ENCODE measurements around the gene CATSPERB.
"Not testable (repeated sequence)": the region's sequence is repeated elsewhere in the genome, so short reads cannot be mapped to it uniquely, and the experiment has no call there.

Gene CATSPERB

GRCh38 chr14:91582761-91583160, 149.1 kb downstream of the CATSPERB start:
- DNase-seq (ENCODE audit: low read depth, low spot score), result no peak

DNA sequence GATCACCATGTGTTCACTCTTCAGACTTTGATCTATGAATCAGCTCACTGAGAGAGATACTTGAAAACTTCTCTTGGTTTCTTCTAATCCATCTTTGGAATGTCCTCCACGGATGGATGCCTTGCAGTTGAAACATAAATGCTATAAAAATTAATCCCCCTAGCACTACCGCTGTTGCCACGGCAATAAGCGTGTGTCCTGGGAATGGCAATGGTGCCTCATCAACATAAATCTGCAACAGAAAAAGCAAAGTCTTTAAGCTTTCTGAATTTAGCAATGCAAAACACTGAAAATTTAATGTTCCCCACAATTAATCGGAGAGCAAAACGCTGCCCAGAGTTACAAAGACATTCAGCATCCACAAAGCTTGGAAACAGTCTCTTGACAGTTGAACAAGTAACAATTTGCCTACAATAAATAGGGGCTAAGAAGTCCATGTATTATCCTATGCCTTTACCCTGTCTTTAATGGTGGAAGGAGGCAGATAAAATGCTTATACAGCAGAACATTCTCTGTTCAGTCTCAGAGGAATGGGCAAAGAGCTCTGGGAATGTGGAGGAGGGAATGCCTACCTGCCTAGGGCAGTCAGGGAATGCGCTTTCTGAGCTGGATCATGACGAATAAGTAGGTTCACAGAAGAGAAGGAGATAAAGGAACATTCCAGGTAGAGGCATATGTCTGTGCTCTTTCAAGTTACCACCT, 150.9 kb downstream of the CATSPERB start:
- DNase-seq (ENCODE audit: low read depth, low spot score), result no peak

DNA sequence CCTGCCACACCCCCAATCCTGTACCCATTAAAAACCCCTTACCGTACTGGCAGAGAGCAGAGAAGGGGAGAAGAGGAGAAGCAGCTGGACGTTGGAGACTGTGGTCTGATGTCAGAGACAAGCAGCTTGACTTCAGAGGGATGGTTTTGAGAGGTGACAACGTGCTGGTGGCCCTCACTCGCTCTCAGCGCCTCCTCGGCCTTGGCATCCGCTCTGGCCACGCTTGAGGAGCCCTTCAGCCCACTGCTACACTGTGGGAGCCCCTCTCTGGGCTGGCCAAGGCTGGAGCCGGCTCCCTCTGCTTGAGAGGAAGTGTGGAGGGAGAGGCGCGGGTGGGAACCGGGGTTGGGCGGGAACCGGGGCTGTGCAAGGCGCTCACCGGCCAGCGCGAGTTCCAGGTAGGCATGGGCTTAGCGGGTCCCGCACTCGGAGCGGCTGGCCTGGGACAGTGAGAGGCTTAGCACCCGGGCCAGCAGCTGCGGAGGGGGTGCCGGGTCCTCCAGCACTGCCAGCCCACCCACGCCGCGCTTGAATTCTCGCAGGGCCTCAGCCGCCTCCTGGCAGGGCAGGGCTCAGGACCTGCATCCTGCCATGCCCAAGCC, 154.2 kb downstream of the CATSPERB start:
- no peak for DNase-seq (ENCODE audit: low read depth, low spot score)

- no peak for DNase-seq (ENCODE audit: low read depth, low spot score)
These were observed 156.2 kb downstream of the CATSPERB start for GRCh38 chr14:91575469-91576208.

DNA sequence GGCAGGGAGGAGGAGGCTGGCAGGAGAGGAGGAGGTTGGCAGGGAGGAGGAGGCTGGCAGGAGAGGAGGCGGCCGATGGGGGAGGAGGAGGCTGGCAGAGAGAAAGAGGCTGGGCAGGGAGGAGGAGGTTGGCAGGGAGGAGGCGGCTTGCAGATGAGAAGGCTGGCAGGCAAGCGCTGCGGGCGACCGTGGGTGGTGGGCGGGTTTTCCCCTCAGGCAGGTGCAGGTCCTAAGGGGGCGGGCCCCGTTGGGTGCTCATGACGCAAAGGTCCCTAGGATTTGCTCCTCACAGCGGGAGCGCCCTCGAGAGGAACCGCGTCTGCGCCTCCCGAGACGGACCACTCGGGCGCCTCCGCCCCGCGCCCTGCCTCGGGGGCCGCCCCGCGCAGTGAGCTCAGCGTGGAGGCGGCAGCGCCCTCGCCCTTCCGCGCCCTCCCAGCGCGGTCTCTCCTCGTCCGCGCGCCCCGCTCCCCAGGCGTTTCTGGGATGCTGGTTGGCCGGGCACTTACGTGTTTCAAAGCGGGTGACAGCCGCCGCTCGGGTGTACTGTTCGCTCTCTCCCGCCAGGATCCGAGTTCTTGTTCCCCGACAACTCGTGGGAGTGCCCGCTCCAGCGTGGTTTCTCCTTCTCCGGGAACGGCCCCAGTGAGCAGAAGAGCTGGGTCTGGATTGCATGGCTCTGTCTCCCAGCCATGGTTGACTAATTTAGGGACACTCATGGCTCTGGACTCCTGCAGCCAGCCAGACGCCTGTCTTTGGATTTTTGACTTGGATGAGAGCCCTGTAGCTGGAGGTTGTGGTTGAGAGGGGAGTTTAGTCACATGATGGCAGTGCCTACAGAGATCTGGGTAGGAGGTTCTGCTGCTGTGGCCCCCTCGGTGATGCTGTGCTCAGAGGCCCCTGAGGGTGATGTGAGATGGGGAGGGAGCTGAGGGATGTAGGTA, 157.7 kb downstream of the CATSPERB start:
- DNase-seq (ENCODE audit: low read depth, low spot score), result peak; percentile 52

- DNase-seq (ENCODE audit: low read depth, low spot score), result no peak
These were observed 158.4 kb downstream of the CATSPERB start for GRCh38 chr14:91573528-91573893.

GRCh38 chr14:91570021-91570420, 161.9 kb downstream of the CATSPERB start:
- DNase-seq (ENCODE audit: low read depth, low spot score), result no peak

- DNase-seq (ENCODE audit: low read depth, low spot score), result no peak
These were observed 162.6 kb downstream of the CATSPERB start for GRCh38 chr14:91569301-91569700.

- DNase-seq (ENCODE audit: low read depth, low spot score), result no peak
These were observed 163.3 kb downstream of the CATSPERB start for GRCh38 chr14:91568626-91569025.

DNA sequence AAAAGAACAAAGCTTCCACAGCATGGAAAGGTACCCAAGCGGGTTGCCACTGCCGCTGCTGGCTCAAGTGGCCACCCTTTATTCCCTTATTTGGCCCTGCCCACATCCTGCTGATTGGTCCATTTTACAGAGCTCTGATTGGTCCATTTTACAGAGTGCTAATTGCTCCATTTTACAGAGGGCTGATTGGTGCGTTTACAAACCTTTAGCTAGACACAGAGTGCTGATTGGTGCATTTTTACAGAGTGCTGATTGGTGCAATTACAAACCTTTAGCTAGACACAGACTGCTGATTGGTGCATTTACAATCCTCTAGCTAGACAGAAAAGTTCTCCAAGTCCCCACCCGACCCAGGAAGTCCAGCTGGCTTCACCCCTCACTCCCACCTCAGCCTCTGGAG, 164.1 kb downstream of the CATSPERB start:
- DNase-seq (ENCODE audit: low read depth, low spot score), result not testable (repeated sequence)

DNA sequence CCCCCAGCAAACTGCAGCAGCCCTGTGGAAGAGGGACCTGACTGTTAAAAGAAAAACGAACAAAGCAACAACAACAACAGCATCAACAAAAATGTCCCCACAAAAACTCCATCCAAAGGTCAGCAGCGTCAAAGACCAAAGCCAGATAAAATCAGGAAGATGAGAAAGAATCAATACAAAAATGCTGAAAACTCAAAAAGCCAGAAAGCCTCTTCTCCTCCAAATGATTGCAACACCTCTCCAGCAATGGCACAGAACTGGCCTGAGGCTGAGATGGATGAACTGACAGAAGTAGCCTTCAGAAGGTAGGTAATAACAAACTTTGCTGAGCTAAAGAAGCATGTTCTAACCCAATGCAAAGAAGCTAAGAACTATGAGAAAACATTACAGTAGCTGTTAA, 176.4 kb downstream of the CATSPERB start:
- no peak for DNase-seq (ENCODE audit: low read depth, low spot score)

GRCh38 chr14:91554535-91555332, 177.2 kb downstream of the CATSPERB start:
- DNase-seq (ENCODE audit: low read depth, low spot score), result no peak

DNA sequence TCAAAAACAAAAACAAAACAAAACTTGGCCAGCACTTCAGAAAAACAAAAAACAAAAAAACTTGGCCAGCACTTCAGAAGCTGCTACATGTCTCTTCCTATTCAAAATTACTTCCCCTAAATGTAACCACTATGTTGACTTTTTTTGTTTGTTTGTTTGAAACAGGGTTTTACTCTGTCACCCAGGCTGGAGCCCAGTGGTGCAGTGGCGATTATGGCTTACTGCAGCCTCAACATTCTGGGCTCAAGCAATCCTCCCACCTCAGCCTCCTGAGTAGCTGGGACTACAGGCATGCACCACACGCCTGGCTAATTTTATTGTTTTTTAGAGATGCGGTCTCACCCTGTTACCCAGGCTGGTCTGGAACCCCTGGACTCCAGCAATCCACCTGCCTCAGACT, 183.8 kb downstream of the CATSPERB start:
- no peak for DNase-seq (ENCODE audit: low read depth, low spot score)

- DNase-seq (ENCODE audit: low read depth, low spot score), result no peak
These were observed 185.8 kb downstream of the CATSPERB start for GRCh38 chr14:91545946-91546716.

DNA sequence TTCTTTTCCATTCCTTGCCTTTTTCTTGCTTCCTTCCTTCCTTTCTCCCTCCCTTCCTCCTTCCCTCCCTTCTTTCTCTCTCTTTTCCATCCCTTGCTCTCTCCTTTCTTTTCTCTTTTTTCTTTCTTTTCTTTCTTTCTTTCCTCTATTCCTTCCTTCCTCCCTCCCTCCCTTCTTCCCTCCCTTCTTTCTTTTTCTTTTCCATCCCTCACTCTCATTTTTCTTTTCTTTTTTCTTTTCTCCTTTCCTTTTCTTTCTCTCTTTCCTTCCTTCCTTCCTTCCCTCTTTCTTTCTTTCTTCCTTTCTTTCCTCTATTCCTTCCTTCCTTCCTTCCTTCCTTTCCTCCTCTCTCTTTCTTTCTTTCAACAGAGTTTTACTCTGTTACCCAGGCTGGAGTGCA, 186.7 kb downstream of the CATSPERB start:
- DNase-seq (ENCODE audit: low read depth, low spot score), result no peak

DNA sequence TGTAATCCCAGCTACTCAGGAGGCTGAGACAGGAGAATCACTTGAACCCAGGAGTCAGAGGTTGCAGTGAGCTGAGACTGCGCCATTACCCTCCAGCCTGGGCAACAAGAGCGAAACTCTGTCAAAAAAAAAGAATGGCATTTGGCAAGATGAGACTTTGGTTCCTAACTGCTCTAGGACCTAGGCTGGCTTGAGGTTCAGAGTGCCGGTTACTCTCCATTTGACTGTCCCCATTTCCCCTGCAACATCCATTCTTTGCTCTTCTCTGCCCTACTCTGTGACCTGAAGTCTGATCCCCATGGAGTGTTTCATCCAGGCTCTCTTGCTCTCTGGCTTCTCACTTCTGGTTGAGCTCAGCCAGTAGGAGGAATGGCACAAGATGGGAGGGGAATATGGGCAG, 195.6 kb downstream of the CATSPERB start:
- no peak for DNase-seq (ENCODE audit: low read depth, low spot score)

- not testable (repeated sequence) for DNase-seq (ENCODE audit: low read depth, low spot score)
These were observed 197.8 kb downstream of the CATSPERB start for GRCh38 chr14:91534059-91534458.

DNA sequence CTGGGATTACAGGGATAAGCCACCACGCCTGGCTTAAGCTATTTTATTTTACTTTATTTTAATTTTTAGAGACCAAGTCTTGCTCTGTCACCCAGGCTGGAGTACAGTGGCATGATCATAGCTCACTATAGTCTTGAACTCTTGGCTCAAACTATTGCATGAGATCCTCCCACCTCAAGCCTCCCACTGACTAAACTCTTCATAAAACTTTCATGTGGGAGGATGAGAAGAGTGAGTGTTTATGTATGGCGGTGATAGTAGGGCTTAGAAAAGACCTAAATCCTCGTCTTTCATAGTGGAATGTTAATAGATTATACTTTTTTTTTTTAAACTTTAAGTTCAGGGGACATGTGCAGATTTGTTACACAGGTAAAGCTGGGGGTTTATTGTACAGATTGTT, 198.3 kb downstream of the CATSPERB start:
- no peak for DNase-seq (ENCODE audit: low read depth, low spot score)
